HL-60 (cell line): ENCODE data around the gene EDARADD.

Experiments
- DNase-seq, 2 experiments: peaks; one replicate each; pipeline ENCODE4 v3.0.0-alpha.2; 2010 to 2020; ENCODE audit warnings: low read depth in 1 of 2, low spot score in 1 of 2
- H3K27ac ChIP-seq: fragments of 250-450 bp; sonication (Bioruptor Pico); replicated peaks from 2 replicates; pipeline ENCODE4 v1.5.1; 2020; ENCODE audit warnings: mild to moderate bottlenecking, moderate library complexity
- H3K27me3 ChIP-seq: fragments of 250-450 bp; sonication (Bioruptor Pico); 2 replicates; pipeline ENCODE4 v1.5.1; 2021; ENCODE audit warnings: mild to moderate bottlenecking, moderate library complexity; ENCODE audit not compliant: insufficient read depth, poor library complexity, severe bottlenecking
- H3K4me3 ChIP-seq: replicated peaks from 2 replicates; pipeline ENCODE4 v1.5.1; 2011; ENCODE audit warnings: mild to moderate bottlenecking, control low read depth, low read length; ENCODE audit not compliant: insufficient read depth
- GABPA ChIP-seq: IDR thresholded peaks from 2 replicates; pipeline ENCODE4 v1.6.1; 2012; ENCODE audit warnings: low read depth
- POLR2AphosphoS5 ChIP-seq: IDR thresholded peaks from 2 replicates; pipeline ENCODE4 v1.6.1; 2012; ENCODE audit warnings: low read depth
- SPI1 ChIP-seq: IDR thresholded peaks from 2 replicates; pipeline ENCODE4 v1.6.1; 2012; ENCODE audit warnings: low read depth, mild to moderate bottlenecking, borderline replicate concordance
- TF ChIP-seq, protein P1 (sequence below): IDR thresholded peaks from one replicate; pipeline ENCODE4 v1.5.1; 2011; ENCODE audit warnings: low read length, control low read depth, inconsistent platforms; ENCODE audit not compliant: insufficient read depth
- TF ChIP-seq, protein P2 (sequence below): IDR thresholded peaks from 2 replicates; pipeline ENCODE4 v1.6.1; 2012; ENCODE audit warnings: low read depth; ENCODE audit not compliant: insufficient replicate concordance

The EDARADD gene

DNA sequence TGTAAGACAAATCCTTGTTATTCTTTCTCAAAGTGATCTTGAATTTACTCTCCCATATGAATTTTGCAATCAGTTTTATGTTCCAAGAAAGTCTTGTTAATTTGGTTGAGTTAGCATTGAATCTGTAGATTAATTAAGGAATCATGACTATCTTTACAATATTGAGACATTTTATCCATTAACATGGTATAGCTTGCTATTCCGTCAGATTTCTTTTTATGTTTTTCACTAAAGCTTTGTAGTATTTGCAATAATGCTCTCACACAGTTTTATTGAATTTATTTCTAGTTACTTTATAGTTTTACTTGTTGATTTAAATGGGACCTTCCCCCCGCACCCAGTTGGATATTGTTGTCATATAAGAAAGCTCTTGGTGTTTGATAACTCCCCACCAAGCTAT, 5.8 kb upstream of the EDARADD start:
- Histone ChIP-seq H3K4me3 (no peak overlapping the region), H3K27ac (no peak overlapping the region), H3K27me3 (peaks cover 17% of the 10 kb centered on the region)
- no peak for DNase-seq
- no peak for TF ChIP-seq POLR2AphosphoS5
- TF ChIP-seq GABPA, result no peak

DNA sequence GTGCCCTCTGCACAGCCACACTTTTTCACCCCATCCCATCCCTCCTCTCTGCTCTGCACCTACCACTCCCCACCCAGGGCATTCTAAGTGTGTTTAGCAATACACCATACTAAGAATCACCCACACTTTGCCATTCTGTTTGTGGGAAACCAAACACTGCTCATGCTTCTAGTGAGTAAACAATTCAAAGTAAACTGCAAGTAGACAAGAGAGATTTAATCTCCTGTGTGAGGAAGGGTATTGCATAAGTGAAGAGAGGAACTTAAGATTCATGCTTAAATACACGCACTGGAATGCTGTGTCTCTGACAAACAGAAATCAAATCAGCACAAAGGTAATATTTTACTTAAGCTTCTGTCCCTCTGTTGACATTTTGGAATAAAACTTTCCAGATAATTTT, 4.8 kb upstream of the EDARADD start:
- DNase-seq, result no peak
- H3K4me3 ChIP-seq, result no peak overlapping the region
- TF ChIP-seq GABPA (no peak), POLR2AphosphoS5 (no peak), SPI1 (no peak)
- TF ChIP-seq, protein P1, sequence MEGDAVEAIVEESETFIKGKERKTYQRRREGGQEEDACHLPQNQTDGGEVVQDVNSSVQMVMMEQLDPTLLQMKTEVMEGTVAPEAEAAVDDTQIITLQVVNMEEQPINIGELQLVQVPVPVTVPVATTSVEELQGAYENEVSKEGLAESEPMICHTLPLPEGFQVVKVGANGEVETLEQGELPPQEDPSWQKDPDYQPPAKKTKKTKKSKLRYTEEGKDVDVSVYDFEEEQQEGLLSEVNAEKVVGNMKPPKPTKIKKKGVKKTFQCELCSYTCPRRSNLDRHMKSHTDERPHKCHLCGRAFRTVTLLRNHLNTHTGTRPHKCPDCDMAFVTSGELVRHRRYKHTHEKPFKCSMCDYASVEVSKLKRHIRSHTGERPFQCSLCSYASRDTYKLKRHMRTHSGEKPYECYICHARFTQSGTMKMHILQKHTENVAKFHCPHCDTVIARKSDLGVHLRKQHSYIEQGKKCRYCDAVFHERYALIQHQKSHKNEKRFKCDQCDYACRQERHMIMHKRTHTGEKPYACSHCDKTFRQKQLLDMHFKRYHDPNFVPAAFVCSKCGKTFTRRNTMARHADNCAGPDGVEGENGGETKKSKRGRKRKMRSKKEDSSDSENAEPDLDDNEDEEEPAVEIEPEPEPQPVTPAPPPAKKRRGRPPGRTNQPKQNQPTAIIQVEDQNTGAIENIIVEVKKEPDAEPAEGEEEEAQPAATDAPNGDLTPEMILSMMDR, result no peak
- TF ChIP-seq, protein P2, sequence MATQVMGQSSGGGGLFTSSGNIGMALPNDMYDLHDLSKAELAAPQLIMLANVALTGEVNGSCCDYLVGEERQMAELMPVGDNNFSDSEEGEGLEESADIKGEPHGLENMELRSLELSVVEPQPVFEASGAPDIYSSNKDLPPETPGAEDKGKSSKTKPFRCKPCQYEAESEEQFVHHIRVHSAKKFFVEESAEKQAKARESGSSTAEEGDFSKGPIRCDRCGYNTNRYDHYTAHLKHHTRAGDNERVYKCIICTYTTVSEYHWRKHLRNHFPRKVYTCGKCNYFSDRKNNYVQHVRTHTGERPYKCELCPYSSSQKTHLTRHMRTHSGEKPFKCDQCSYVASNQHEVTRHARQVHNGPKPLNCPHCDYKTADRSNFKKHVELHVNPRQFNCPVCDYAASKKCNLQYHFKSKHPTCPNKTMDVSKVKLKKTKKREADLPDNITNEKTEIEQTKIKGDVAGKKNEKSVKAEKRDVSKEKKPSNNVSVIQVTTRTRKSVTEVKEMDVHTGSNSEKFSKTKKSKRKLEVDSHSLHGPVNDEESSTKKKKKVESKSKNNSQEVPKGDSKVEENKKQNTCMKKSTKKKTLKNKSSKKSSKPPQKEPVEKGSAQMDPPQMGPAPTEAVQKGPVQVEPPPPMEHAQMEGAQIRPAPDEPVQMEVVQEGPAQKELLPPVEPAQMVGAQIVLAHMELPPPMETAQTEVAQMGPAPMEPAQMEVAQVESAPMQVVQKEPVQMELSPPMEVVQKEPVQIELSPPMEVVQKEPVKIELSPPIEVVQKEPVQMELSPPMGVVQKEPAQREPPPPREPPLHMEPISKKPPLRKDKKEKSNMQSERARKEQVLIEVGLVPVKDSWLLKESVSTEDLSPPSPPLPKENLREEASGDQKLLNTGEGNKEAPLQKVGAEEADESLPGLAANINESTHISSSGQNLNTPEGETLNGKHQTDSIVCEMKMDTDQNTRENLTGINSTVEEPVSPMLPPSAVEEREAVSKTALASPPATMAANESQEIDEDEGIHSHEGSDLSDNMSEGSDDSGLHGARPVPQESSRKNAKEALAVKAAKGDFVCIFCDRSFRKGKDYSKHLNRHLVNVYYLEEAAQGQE, result no peak
- no peak overlapping the region for H3K27ac ChIP-seq
- peaks cover 26% of the 10 kb centered on the region for H3K27me3 ChIP-seq

DNA sequence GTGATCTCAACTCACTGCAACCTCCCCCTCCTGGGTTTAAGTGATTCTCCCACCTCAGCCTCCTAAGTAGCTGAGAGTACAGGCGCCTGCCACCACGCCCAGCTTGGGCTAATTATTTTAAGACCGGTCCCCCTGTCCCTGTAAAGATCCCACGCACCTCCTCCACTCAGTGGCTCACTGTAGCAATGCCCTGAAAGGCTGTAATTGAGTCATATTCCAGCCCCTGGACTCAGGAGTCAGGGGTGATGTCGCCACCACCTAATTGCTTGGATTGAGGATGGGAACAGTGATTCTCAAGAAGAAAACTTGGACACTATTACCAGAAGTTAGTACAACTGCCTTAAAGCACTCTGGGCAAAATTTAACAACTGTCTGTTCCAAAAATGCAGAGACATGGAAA, 3.1 kb upstream of the EDARADD start:
- Histone ChIP-seq H3K27ac (no peak overlapping the region), H3K4me3 (no peak overlapping the region), H3K27me3 (peaks cover 38% of the 10 kb centered on the region)
- TF ChIP-seq POLR2AphosphoS5 (no peak), SPI1 (no peak), GABPA (no peak)
- TF ChIP-seq, protein P2, result no peak
- TF ChIP-seq, protein P1, result no peak
- no peak for DNase-seq

DNA sequence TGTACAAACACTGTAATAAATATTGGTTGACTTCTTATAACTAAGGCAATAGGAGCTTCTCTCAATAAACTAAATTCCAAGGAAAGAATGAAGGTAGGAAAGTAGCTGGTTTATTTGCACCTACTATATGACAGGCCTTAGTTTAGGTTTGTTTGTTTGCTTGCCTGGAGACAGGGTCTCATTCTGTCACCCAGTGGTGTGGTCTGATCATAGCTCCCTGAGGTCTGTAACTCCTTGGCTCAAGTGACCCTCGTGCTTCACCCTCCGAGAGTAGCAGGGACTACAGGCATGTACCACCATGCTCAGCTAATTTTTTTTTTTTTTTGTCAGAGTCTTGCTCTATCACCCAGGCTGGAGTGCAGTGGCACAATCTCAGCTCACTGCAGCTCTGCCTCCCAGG, 1.9 kb upstream of the EDARADD start:
- Histone ChIP-seq H3K27me3 (peaks cover 49% of the 10 kb centered on the region), H3K4me3 (no peak overlapping the region), H3K27ac (no peak overlapping the region)
- TF ChIP-seq GABPA (no peak), POLR2AphosphoS5 (no peak), SPI1 (no peak)
- TF ChIP-seq, protein P2, result no peak
- TF ChIP-seq, protein P1, result no peak
- no peak for DNase-seq
